HepG2 (cell line): ENCODE measurements around the gene STEAP1B. TPM values are rescaled to one million over a fixed set of nuclear protein-coding genes. Genes with fewer than 3 reads are reported as not detected.
A peak's percentile ranks its signal among the peaks of the same experiment; 100 is the strongest.

ENCODE experiments used
- ATAC-seq: fragments of 200-7000 bp; cut with Tn5 transposase; 3 replicates; pipeline ENCODE4 v1.9.1; 2020; ENCODE audit warnings: mild to moderate bottlenecking, moderate library complexity
- BruUV-seq: library from RNA; stranded (reverse); fragments of 400-500 nt; replicated peaks from 2 replicates; lab custom pipeline; 2021; lab: Mats Ljungman, UMichigan
- CTCF ChIA-PET: fragments of 300-600 bp; formaldehyde crosslinking; extraction: SDS; loops from one replicate; lab custom pipeline; 2021; ENCODE audit warnings: low total read pairs, inconsistent platforms, low intra/inter-chr PET ratio; lab: Yijun Ruan, JAX
- POLR2A ChIA-PET: fragments of 350-600 bp; sonication (Branson Sonifier 250); formaldehyde crosslinking; loops from one replicate; lab custom pipeline; 2020; ENCODE audit warnings: antibody characterized with exemption, inconsistent platforms; lab: Yijun Ruan, JAX
- DNase-seq: peaks from one replicate; pipeline ENCODE4 v3.0.0-alpha.2; 2015; ENCODE audit warnings: low spot score
- FAIRE-seq: peaks from 3 replicates; lab custom pipeline; 2011; peaks lifted over from hg19 to GRCh38; lab: Jason Lieb, UNC
- H2AFZ ChIP-seq: one replicate; pipeline ENCODE4 v1.6.1; 2011; ENCODE audit warnings: low read length, inconsistent platforms
- H3K27ac ChIP-seq: fragments of 300-600 bp; 3 replicates; pipeline ENCODE4 v1.8.0; 2011; ENCODE audit warnings: mixed run types, mild to moderate bottlenecking, mixed read lengths, low read length, inconsistent platforms; ENCODE audit not compliant: insufficient read depth; ENCODE audit errors: extremely low read length
- H3K27me3 ChIP-seq, 2 experiments: fragments of 200-600 bp in 1 of 2; 2 replicates in 1 of 2; 3 replicates in 1 of 2; pipeline versions ENCODE4 v1.6.0 to v1.8.0; 2011; ENCODE audit warnings: low read length in 2 of 2, mild to moderate bottlenecking in 2 of 2, moderate library complexity in 2 of 2, inconsistent platforms in 1 of 2; ENCODE audit not compliant: insufficient read depth in 2 of 2, control insufficient read depth in 1 of 2
- H3K36me3 ChIP-seq, 2 experiments: fragments of 200-600 bp in 1 of 2; replicated peaks in 1 of 2; 2 replicates in 1 of 2; 3 replicates in 1 of 2; pipeline versions ENCODE4 v1.5.1 to v1.8.0; 2011; ENCODE audit warnings: low read length in 2 of 2, inconsistent platforms in 1 of 2; ENCODE audit not compliant: insufficient read depth in 2 of 2, control insufficient read depth in 1 of 2
- H3K4me1 ChIP-seq: 2 replicates; pipeline ENCODE4 v1.5.1; 2012; ENCODE audit warnings: low read length, inconsistent platforms; ENCODE audit not compliant: insufficient read depth
- H3K4me2 ChIP-seq: 2 replicates; pipeline ENCODE4 v1.6.0; 2011; ENCODE audit warnings: low read depth, low read length, inconsistent platforms
- H3K4me3 ChIP-seq, 3 experiments: fragments of 200-600 bp in 1 of 3; sonication (generic), shearing (Covaris generic) in 1 of 3; replicated peaks in 1 of 3; 2 replicates each; pipeline ENCODE4 v1.5.1; 2011 to 2016; ENCODE audit warnings: low read length in 3 of 3, inconsistent platforms in 2 of 3, low read depth in 2 of 3, mild to moderate bottlenecking in 2 of 3, control low read depth in 1 of 3, mixed read lengths in 1 of 3; ENCODE audit not compliant: insufficient read depth in 1 of 3
- H3K79me2 ChIP-seq: one replicate; pipeline ENCODE4 v1.6.1; 2011; ENCODE audit warnings: low read length, inconsistent platforms; ENCODE audit not compliant: insufficient read depth
- H3K9ac ChIP-seq: 2 replicates; pipeline ENCODE4 v1.6.0; 2011; ENCODE audit warnings: mild to moderate bottlenecking, low read depth, low read length, inconsistent platforms; ENCODE audit not compliant: insufficient read depth
- H3K9me3 ChIP-seq: 2 replicates; pipeline ENCODE4 v1.5.1; 2012; ENCODE audit warnings: mild to moderate bottlenecking, low read length
- H4K20me1 ChIP-seq: 2 replicates; pipeline ENCODE4 v1.6.0; 2011; ENCODE audit warnings: inconsistent platforms, mild to moderate bottlenecking, low read length, moderate library complexity; ENCODE audit not compliant: insufficient read depth
- CEBPB ChIP-seq: IDR thresholded peaks from 2 replicates; pipeline ENCODE4 v1.6.1; 2011; ENCODE audit warnings: low read depth, low read length, improper control_type of control experiment, borderline replicate concordance
- FOSL2 ChIP-seq: sonication (generic); formaldehyde crosslinking; IDR thresholded peaks from 2 replicates; pipeline ENCODE4 v1.4.0; 2020; ENCODE audit warnings: missing genetic modification reagents
- HNF4A ChIP-seq: sonication (generic); formaldehyde crosslinking; IDR thresholded peaks from 2 replicates; pipeline ENCODE4 v1.4.0; 2020; ENCODE audit warnings: missing genetic modification reagents
- KDM1A ChIP-seq: IDR thresholded peaks from 2 replicates; pipeline ENCODE4 v1.6.1; 2016; ENCODE audit warnings: missing compliant biosample characterization
- SP2 ChIP-seq: sonication (generic); formaldehyde crosslinking; IDR thresholded peaks from 2 replicates; pipeline ENCODE4 v1.5.1; 2020; ENCODE audit warnings: mild to moderate bottlenecking, missing genetic modification reagents
- ZNF30 ChIP-seq: sonication (generic); formaldehyde crosslinking; IDR thresholded peaks from 2 replicates; pipeline ENCODE4 v1.5.0; 2020; ENCODE audit warnings: mild to moderate bottlenecking, missing genetic modification reagents
- ZNF891 ChIP-seq: sonication (generic); formaldehyde crosslinking; IDR thresholded peaks from 2 replicates; pipeline ENCODE4 v1.5.0; 2020; ENCODE audit warnings: mild to moderate bottlenecking, missing genetic modification reagents
- ZSCAN21 ChIP-seq: sonication (generic); formaldehyde crosslinking; IDR thresholded peaks from 2 replicates; pipeline ENCODE4 v1.8.0; 2022; ENCODE audit warnings: mild to moderate bottlenecking, missing genetic modification reagents, moderate library complexity, borderline replicate concordance
- WGBS: methylation state at CpG from one replicate; pipeline ENCODE4 v1.1.6; 2017; ENCODE audit warnings: low lambda C conversion rate; 5-methylcytosine and 5-hydroxymethylcytosine counted together
- in situ Hi-C: cut with HindIII; loops from 2 replicates; pipeline ENCODE4 v1.10.0; 2017; ENCODE audit warnings: low pct_unique_long_range_greater_than_20kb; ENCODE audit not compliant: extremely low pct_ligation_motif_present
- intact Hi-C: fragments of 100-400 bp; cut with micrococcal nuclease; formaldehyde crosslinking; loops from one replicate; pipeline ENCODE4 v1.10.0; 2022; ENCODE audit not compliant: unreplicated experiment
- polyA plus RNA-seq, 8 experiments: library from polyadenylated mRNA; depleted of rRNA in 3 of 8; stranded (reverse) in 7 of 8; unstranded in 1 of 8; fragments of >200 nt; fragmentation: Illumina TruSeq in 4 of 8; extraction: Trizol in 4 of 8; gene quantifications; 2 replicates each; pipeline versions ENCODE4 v1.2.1 to v1.2.3, GENCODE V29; 2011 to 2016; ENCODE audit warnings: low read depth in 4 of 8, missing spikeins in 1 of 8, mixed read lengths in 1 of 8; ENCODE audit not compliant: insufficient read depth in 1 of 8
- total RNA-seq, 5 experiments: library from RNA; depleted of rRNA; stranded (reverse); fragments of >200 nt; fragmentation: Illumina TruSeq; extraction: Trizol; gene quantifications; 2 replicates each; pipeline ENCODE4 v1.2.3, GENCODE V29; 2016; ENCODE audit warnings: low read depth in 1 of 5

Gene STEAP1B
- total and polyA plus RNA-seq, 2 of the 13 experiments (the other 11 are each of a cell fraction or from before 2014, with no cell fraction given), result not detected

DNA sequence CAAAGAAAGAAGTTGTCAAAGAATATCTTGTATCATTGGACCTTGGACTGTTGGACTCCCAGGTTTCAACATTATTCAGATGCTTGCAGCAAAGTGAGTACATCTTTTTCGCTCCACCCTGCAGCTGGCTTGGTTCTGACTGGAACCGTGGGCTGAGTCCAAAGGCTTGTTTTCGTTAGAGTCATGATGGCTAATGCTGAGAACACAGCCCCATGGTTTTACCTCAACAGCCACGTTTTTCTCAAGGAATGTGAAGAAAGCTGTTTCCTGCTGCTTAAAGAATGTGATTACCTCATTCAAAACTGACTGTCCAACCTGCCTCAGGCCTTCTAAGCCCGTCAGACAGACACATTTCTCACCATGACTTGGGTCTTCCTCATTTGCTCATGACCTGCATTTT lies 69.5 kb downstream of the STEAP1B start:
- Histone ChIP-seq H3K4me3 (no peak overlapping the region), H3K27ac (no peak overlapping the region), H3K9me3 (no peaks in the 10 kb centered on the region), H4K20me1 (no peaks in the 10 kb centered on the region), H3K9ac (no peak overlapping the region), H3K4me2 (peak overlapping the region; percentile 38; the same call in 1 of the 2 replicates), H3K4me1 (peaks cover 75% of the 10 kb centered on the region), H3K79me2 (no peaks in the 10 kb centered on the region), H2AFZ (no peak overlapping the region), H3K36me3 (no peaks in the 10 kb centered on the region), H3K27me3 (no peaks in the 10 kb centered on the region)
- in situ Hi-C loops (no loop called here), intact Hi-C loops (no loop called here)
- CTCF ChIA-PET, result no interaction called here
- WGBS, result 38% methylated on average over 5 of the region's 5 CpGs
- BruUV-seq, result no TSS peak
- DNase-seq (no peak), FAIRE-seq (no peak), ATAC-seq (no peak)
- TF ChIP-seq SP2 (CRISPR knock-in tag) (no peak), ZSCAN21 (CRISPR knock-in tag) (0 out of 2 replicates have a peak, but pooled peaks have one; percentile 21), ZNF891 (CRISPR knock-in tag) (no peak), HNF4A (CRISPR knock-in tag) (peak; percentile 50; the same call in 1 of the 2 replicates)
- POLR2A ChIA-PET, result interaction anchor here (0.8 to 2.1 kb wide), 2 partner anchors 13 to 71 kb away, joined by 4 to 7 read pairs; no protein-coding TSS in a partner anchor

DNA sequence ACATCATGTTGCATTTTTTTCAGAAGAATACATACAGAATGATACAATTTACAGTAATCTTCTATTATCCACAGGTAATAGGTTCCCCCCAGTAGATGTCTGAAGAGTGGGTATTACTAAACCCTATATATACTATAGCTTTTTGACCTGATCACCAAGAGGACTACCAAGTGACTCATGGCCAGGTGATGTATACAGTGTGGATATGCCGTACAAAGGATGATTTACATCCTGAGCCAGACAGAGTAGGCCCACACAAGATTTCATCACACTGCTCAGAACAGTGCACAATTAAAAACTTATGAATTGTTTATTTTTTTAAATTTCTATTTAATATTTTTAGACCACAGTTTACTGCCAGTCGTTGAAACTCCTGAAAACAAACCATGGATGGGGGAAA lies 70.6 kb downstream of the STEAP1B start:
- no peaks in the 10 kb centered on the region for H3K36me3 ChIP-seq
- TF ChIP-seq KDM1A (CRISPR knock-in tag) (no peak), FOSL2 (CRISPR knock-in tag) (peak; percentile 53; the same call in 1 of the 2 replicates), ZNF30 (CRISPR knock-in tag) (no peak), CEBPB (peak; percentile 35; the same call in 1 of the 2 replicates)
- no peaks in the 10 kb centered on the region for H3K9me3 ChIP-seq
- H3K27me3 ChIP-seq, result no peaks in the 10 kb centered on the region
- no peak overlapping the region for H3K9ac ChIP-seq
- 16% methylated on average over 2 of the region's 2 CpGs for WGBS
- POLR2A ChIA-PET, result interaction anchor here (1.1 to 1.4 kb wide), 2 partner anchors 13 to 70 kb away, joined by 3 read pairs; no protein-coding TSS in a partner anchor
- FAIRE-seq (no peak), DNase-seq (no peak), ATAC-seq (no peak)
- no peaks in the 10 kb centered on the region for H4K20me1 ChIP-seq
- no peak overlapping the region for H2AFZ ChIP-seq
- intact Hi-C loops, result no loop called here
- in situ Hi-C loops, result no loop called here
- no peak overlapping the region for H3K4me3 ChIP-seq
- no peak overlapping the region for H3K4me2 ChIP-seq
- peaks cover 64% of the 10 kb centered on the region for H3K4me1 ChIP-seq
- CTCF ChIA-PET, result no interaction called here
- no peak overlapping the region for H3K27ac ChIP-seq
- no TSS peak for BruUV-seq
- H3K79me2 ChIP-seq, result no peaks in the 10 kb centered on the region
